Neural progenitor cell (in vitro differentiated cells): Measurements from ENCODE around the gene STIM1. TPM values are rescaled to one million over a fixed set of nuclear protein-coding genes. Genes with fewer than 3 reads are reported as not detected.

Source experiments
- DNase-seq: peaks from one replicate; pipeline ENCODE4 v3.0.0-alpha.2; 2016; ENCODE audit warnings: low spot score
- H2AFZ ChIP-seq: fragments of 200-600 bp; sonication (generic); replicated peaks from 2 replicates; pipeline ENCODE4 v1.6.1; 2016; ENCODE audit warnings: antibody characterized with exemption
- H3F3A ChIP-seq: fragments of 200-600 bp; sonication (generic); 2 replicates; pipeline ENCODE4 v1.6.1; 2016; ENCODE audit warnings: antibody characterized with exemption, low read depth
- H3K27ac ChIP-seq: fragments of 200-600 bp; sonication (generic); 2 replicates; pipeline ENCODE4 v1.5.1; 2016; ENCODE audit warnings: mild to moderate bottlenecking
- H3K27me3 ChIP-seq: fragments of 200-600 bp; sonication (generic); 2 replicates; pipeline ENCODE4 v1.6.1; 2016; ENCODE audit warnings: mild to moderate bottlenecking, moderate library complexity
- H3K36me3 ChIP-seq: fragments of 200-600 bp; sonication (generic); 2 replicates; pipeline ENCODE4 v1.5.1; 2016
- H3K4me1 ChIP-seq: fragments of 200-600 bp; sonication (generic); 2 replicates; pipeline ENCODE4 v1.6.1; 2016; ENCODE audit warnings: mixed run types
- H3K4me2 ChIP-seq: fragments of 200-600 bp; sonication (generic); 2 replicates; pipeline ENCODE4 v1.6.1; 2016
- H3K4me3 ChIP-seq: fragments of 200-600 bp; sonication (generic); 2 replicates; pipeline ENCODE4 v1.5.1; 2016
- H3K79me2 ChIP-seq: fragments of 200-600 bp; sonication (generic); 2 replicates; pipeline ENCODE4 v1.6.1; 2016; ENCODE audit warnings: low read depth
- H3K9ac ChIP-seq: fragments of 200-600 bp; sonication (generic); 2 replicates; pipeline ENCODE4 v1.6.1; 2016
- H3K9me3 ChIP-seq: fragments of 200-600 bp; sonication (generic); 2 replicates; pipeline ENCODE4 v1.5.1; 2016; ENCODE audit warnings: low read depth
- H4K20me1 ChIP-seq: fragments of 200-600 bp; sonication (generic); 2 replicates; pipeline ENCODE4 v1.6.1; 2016; ENCODE audit warnings: low read depth
- H3K27ac Mint-ChIP-seq: 3 replicates; pipeline ENCODE4 v1.8.0; 2021; ENCODE audit warnings: mixed read lengths
- H3K27me3 Mint-ChIP-seq: 2 replicates; pipeline ENCODE4 v1.8.0; 2022; ENCODE audit warnings: low read depth, mild to moderate bottlenecking, inconsistent platforms, moderate library complexity, mixed read lengths; ENCODE audit not compliant: insufficient read depth
- H3K36me3 Mint-ChIP-seq: 3 replicates; pipeline ENCODE4 v1.8.0; 2021; ENCODE audit warnings: mixed read lengths
- H3K4me1 Mint-ChIP-seq: 3 replicates; pipeline ENCODE4 v1.8.0; 2021; ENCODE audit warnings: mixed read lengths
- H3K4me3 Mint-ChIP-seq: 3 replicates; pipeline ENCODE4 v1.8.0; 2021; ENCODE audit warnings: mild to moderate bottlenecking, moderate library complexity, mixed read lengths
- H3K9me3 Mint-ChIP-seq: 3 replicates; pipeline ENCODE4 v1.8.0; 2020; ENCODE audit warnings: mixed read lengths
- CTCF ChIP-seq: fragments of 200-600 bp; sonication (generic); IDR thresholded peaks from 2 replicates; pipeline ENCODE4 v1.5.1; 2017; ENCODE audit warnings: antibody characterized with exemption, mild to moderate bottlenecking
- EZH2 ChIP-seq: fragments of 200-600 bp; sonication (generic); IDR thresholded peaks from 2 replicates; pipeline ENCODE4 v1.6.1; 2017; ENCODE audit warnings: antibody characterized with exemption, mild to moderate bottlenecking, moderate library complexity
- EZH2phosphoT487 ChIP-seq: fragments of 200-600 bp; sonication (generic); IDR thresholded peaks from 2 replicates; pipeline ENCODE4 v1.6.1; 2017; ENCODE audit warnings: antibody characterized with exemption
- total RNA-seq: library from RNA; depleted of rRNA; stranded (reverse); fragments of >200 nt; gene quantifications from 2 replicates; pipeline ENCODE4 v1.2.3, GENCODE V29; 2015; ENCODE audit warnings: low replicate concordance

Gene STIM1
- total RNA-seq, 1 donor from 2014 or later: 18.9 TPM

GRCh38 chr11:3936517-3936916 lies 81.1 kb downstream of the STIM1 start:
- no peaks in the 10 kb centered on the region for H3K36me3 Mint-ChIP-seq
- Histone ChIP-seq H3K36me3 (no peaks in the 10 kb centered on the region), H3K4me2 (no peak overlapping the region), H3K9ac (no peak overlapping the region), H3K9me3 (no peaks in the 10 kb centered on the region), H2AFZ (no peak overlapping the region), H4K20me1 (no peaks in the 10 kb centered on the region), H3K79me2 (no peaks in the 10 kb centered on the region), H3K27me3 (no peaks in the 10 kb centered on the region), H3K4me3 (no peak overlapping the region), H3K4me1 (no peaks in the 10 kb centered on the region), H3K27ac (no peak overlapping the region), H3F3A (no peaks in the 10 kb centered on the region)
- H3K9me3 Mint-ChIP-seq: no peaks in the 10 kb centered on the region
- DNase-seq: no peak
- no peak overlapping the region for H3K27ac Mint-ChIP-seq
- peaks cover 2% of the 10 kb centered on the region for H3K27me3 Mint-ChIP-seq
- no peak overlapping the region for H3K4me3 Mint-ChIP-seq
- no peak for TF ChIP-seq CTCF
- TF ChIP-seq EZH2: no peak
- no peak for TF ChIP-seq EZH2phosphoT487
- H3K4me1 Mint-ChIP-seq: no peaks in the 10 kb centered on the region

- no peaks in the 10 kb centered on the region for H3K79me2 ChIP-seq
- no peak overlapping the region for H3K27ac ChIP-seq
- Mint-ChIP-seq H3K4me3 (no peak overlapping the region), H3K36me3 (no peaks in the 10 kb centered on the region), H3K9me3 (no peaks in the 10 kb centered on the region), H3K27ac (no peak overlapping the region), H3K4me1 (peaks cover 1% of the 10 kb centered on the region), H3K27me3 (no peaks in the 10 kb centered on the region)
- H3K9ac ChIP-seq: no peak overlapping the region
- H4K20me1 ChIP-seq: no peaks in the 10 kb centered on the region
- H3K4me3 ChIP-seq: no peak overlapping the region
- H3K4me2 ChIP-seq: no peak overlapping the region
- H3F3A ChIP-seq: no peaks in the 10 kb centered on the region
- H3K36me3 ChIP-seq: no peaks in the 10 kb centered on the region
- TF ChIP-seq EZH2phosphoT487 (no peak), EZH2 (no peak), CTCF (no peak)
- H3K4me1 ChIP-seq: no peaks in the 10 kb centered on the region
- H3K27me3 ChIP-seq: no peaks in the 10 kb centered on the region
- no peak for DNase-seq
- no peaks in the 10 kb centered on the region for H3K9me3 ChIP-seq
- no peak overlapping the region for H2AFZ ChIP-seq
These were observed 83.7 kb downstream of the STIM1 start for GRCh38 chr11:3939211-3939610.

GRCh38 chr11:3939651-3940190 lies 84.3 kb downstream of the STIM1 start:
- H3K4me2 ChIP-seq: no peak overlapping the region
- no peak for TF ChIP-seq EZH2
- no peak for TF ChIP-seq CTCF
- TF ChIP-seq EZH2phosphoT487: no peak
- no peak overlapping the region for H3K4me3 ChIP-seq
- no peaks in the 10 kb centered on the region for H3K36me3 ChIP-seq
- H3K79me2 ChIP-seq: no peaks in the 10 kb centered on the region
- peaks cover 3% of the 10 kb centered on the region for H3K4me1 Mint-ChIP-seq
- H3K27me3 ChIP-seq: no peaks in the 10 kb centered on the region
- H3K4me3 Mint-ChIP-seq: no peak overlapping the region
- H3K4me1 ChIP-seq: no peaks in the 10 kb centered on the region
- H2AFZ ChIP-seq: no peak overlapping the region
- H4K20me1 ChIP-seq: no peaks in the 10 kb centered on the region
- no peak overlapping the region for H3K27ac Mint-ChIP-seq
- H3K9me3 ChIP-seq: no peaks in the 10 kb centered on the region
- H3K27me3 Mint-ChIP-seq: no peaks in the 10 kb centered on the region
- H3F3A ChIP-seq: no peaks in the 10 kb centered on the region
- no peaks in the 10 kb centered on the region for H3K36me3 Mint-ChIP-seq
- DNase-seq: no peak
- H3K9ac ChIP-seq: no peak overlapping the region
- H3K27ac ChIP-seq: no peak overlapping the region
- no peaks in the 10 kb centered on the region for H3K9me3 Mint-ChIP-seq
